H9 (cell line): Measurements from ENCODE around the gene MYO1E. TPM values are rescaled to one million over a fixed set of nuclear protein-coding genes. Genes with fewer than 3 reads are reported as not detected.

Experiments
- DNase-seq: peaks from one replicate; pipeline ENCODE4 v3.0.0-alpha.2; 2017
- H2AFZ ChIP-seq: one replicate; pipeline ENCODE4 v1.6.1; 2013; ENCODE audit warnings: mild to moderate bottlenecking, low read length, control low read depth, moderate library complexity
- H2AK5ac ChIP-seq: 2 replicates; pipeline ENCODE4 v1.6.1; 2013; ENCODE audit warnings: low read length, control low read depth, mixed read lengths; ENCODE audit not compliant: insufficient read length
- H2BK120ac ChIP-seq: one replicate; pipeline ENCODE4 v1.6.1; 2013; ENCODE audit warnings: low read depth, mild to moderate bottlenecking, low read length, control low read depth, inconsistent platforms; ENCODE audit not compliant: poor library complexity, severe bottlenecking
- H2BK12ac ChIP-seq: 2 replicates; pipeline ENCODE4 v1.6.1; 2013; ENCODE audit warnings: low read length, control low read depth, mixed read lengths, low read depth; ENCODE audit not compliant: insufficient read length
- H2BK15ac ChIP-seq: 2 replicates; pipeline ENCODE4 v1.6.1; 2013; ENCODE audit warnings: low read depth, low read length, control low read depth
- H2BK20ac ChIP-seq: one replicate; pipeline ENCODE4 v1.6.1; 2013; ENCODE audit warnings: low read depth, mild to moderate bottlenecking, low read length, control low read depth, inconsistent platforms; ENCODE audit not compliant: poor library complexity, severe bottlenecking
- H2BK5ac ChIP-seq: 2 replicates; pipeline ENCODE4 v1.6.1; 2013; ENCODE audit warnings: low read length, control low read depth, mixed read lengths; ENCODE audit not compliant: insufficient read length
- H3K14ac ChIP-seq: 2 replicates; pipeline ENCODE4 v1.6.1; 2013; ENCODE audit warnings: low read length, control low read depth; ENCODE audit not compliant: insufficient read depth
- H3K18ac ChIP-seq: 2 replicates; pipeline ENCODE4 v1.6.1; 2013; ENCODE audit warnings: low read depth, mild to moderate bottlenecking, mixed read lengths, low read length, control low read depth; ENCODE audit not compliant: insufficient read length
- H3K23ac ChIP-seq: 2 replicates; pipeline ENCODE4 v1.6.1; 2013; ENCODE audit warnings: low read length, control low read depth, mixed read lengths, low read depth; ENCODE audit not compliant: insufficient read length
- H3K23me2 ChIP-seq: 2 replicates; pipeline ENCODE4 v1.6.1; 2013; ENCODE audit warnings: low read depth, mild to moderate bottlenecking, mixed read lengths, low read length, control low read depth; ENCODE audit not compliant: insufficient read length, poor library complexity, severe bottlenecking
- H3K27ac ChIP-seq: 2 replicates; pipeline ENCODE4 v1.5.1; 2013; ENCODE audit warnings: low read length, control low read depth, mixed read lengths, low read depth; ENCODE audit not compliant: insufficient read length
- H3K27me3 ChIP-seq: 2 replicates; pipeline ENCODE4 v1.6.1; 2013; ENCODE audit warnings: low read length, control low read depth, inconsistent platforms; ENCODE audit not compliant: insufficient read depth
- H3K4ac ChIP-seq: 2 replicates; pipeline ENCODE4 v1.6.1; 2013; ENCODE audit warnings: low read depth, mild to moderate bottlenecking, control low read depth, inconsistent platforms, low read length, moderate library complexity
- H3K4me1 ChIP-seq: 2 replicates; pipeline ENCODE4 v1.6.1; 2013; ENCODE audit warnings: low read length, control low read depth, inconsistent platforms; ENCODE audit not compliant: insufficient read depth
- H3K4me2 ChIP-seq: 2 replicates; pipeline ENCODE4 v1.6.1; 2013; ENCODE audit warnings: low read length, control low read depth, mixed read lengths; ENCODE audit not compliant: insufficient read length, insufficient read depth
- H3K56ac ChIP-seq: 2 replicates; pipeline ENCODE4 v1.6.1; 2013; ENCODE audit warnings: low read depth, mild to moderate bottlenecking, mixed read lengths, low read length, control low read depth; ENCODE audit not compliant: insufficient read length
- H3K79me1 ChIP-seq: 2 replicates; pipeline ENCODE4 v1.6.1; 2013; ENCODE audit warnings: low read depth, mild to moderate bottlenecking, moderate library complexity, low read length, control low read depth, inconsistent platforms; ENCODE audit not compliant: insufficient read depth, poor library complexity, severe bottlenecking
- H3K79me2 ChIP-seq: 2 replicates; pipeline ENCODE4 v1.6.1; 2013; ENCODE audit warnings: low read length, control low read depth, inconsistent platforms; ENCODE audit not compliant: insufficient read depth
- H3K9ac ChIP-seq: 2 replicates; pipeline ENCODE4 v1.6.1; 2013; ENCODE audit warnings: low read length, control low read depth, mixed read lengths; ENCODE audit not compliant: insufficient read length; ENCODE audit errors: extremely low read depth
- H3K9me3 ChIP-seq: one replicate; pipeline ENCODE4 v1.6.1; 2013; ENCODE audit warnings: low read depth, low read length, inconsistent platforms; ENCODE audit not compliant: control insufficient read depth
- H3T11ph ChIP-seq: one replicate; pipeline ENCODE4 v1.6.1; 2013; ENCODE audit warnings: mild to moderate bottlenecking, low read length, control low read depth, inconsistent platforms
- H4K20me1 ChIP-seq: one replicate; pipeline ENCODE4 v1.6.1; 2013; ENCODE audit not compliant: control insufficient read depth, insufficient read length, insufficient read depth
- H4K5ac ChIP-seq: 2 replicates; pipeline ENCODE4 v1.6.1; 2013; ENCODE audit warnings: low read depth, mild to moderate bottlenecking, mixed read lengths, low read length, control low read depth; ENCODE audit not compliant: insufficient read length
- H4K8ac ChIP-seq: replicated peaks from 2 replicates; pipeline ENCODE4 v1.6.1; 2013; ENCODE audit warnings: low read length, control low read depth, mixed read lengths, low read depth; ENCODE audit not compliant: insufficient read length
- H4K91ac ChIP-seq: 2 replicates; pipeline ENCODE4 v1.6.1; 2013; ENCODE audit warnings: low read depth, mild to moderate bottlenecking, moderate library complexity, mixed read lengths, low read length, control low read depth; ENCODE audit not compliant: insufficient read length
- H3K27ac Mint-ChIP-seq, 3 experiments: 2 replicates in 2 of 3; 3 replicates in 1 of 3; pipeline ENCODE4 v1.8.0; 2020 to 2021; ENCODE audit warnings: mixed read lengths in 3 of 3, mild to moderate bottlenecking in 1 of 3, moderate library complexity in 1 of 3
- H3K27me3 Mint-ChIP-seq: 2 replicates; pipeline ENCODE4 v1.8.0; 2021; ENCODE audit warnings: low read depth, mild to moderate bottlenecking, moderate library complexity, mixed read lengths
- H3K36me3 Mint-ChIP-seq, 3 experiments: 2 replicates in 2 of 3; 3 replicates in 1 of 3; pipeline ENCODE4 v1.8.0; 2020 to 2021; ENCODE audit warnings: low read depth in 3 of 3, mixed read lengths in 3 of 3; ENCODE audit not compliant: insufficient read depth in 1 of 3
- H3K4me1 Mint-ChIP-seq, 2 experiments: 2 replicates each; pipeline ENCODE4 v1.8.0; 2020; ENCODE audit warnings: mixed read lengths in 2 of 2
- H3K4me3 Mint-ChIP-seq, 2 experiments: 2 replicates in 1 of 2; 3 replicates in 1 of 2; pipeline ENCODE4 v1.8.0; 2020 to 2021; ENCODE audit warnings: mild to moderate bottlenecking in 2 of 2, mixed read lengths in 2 of 2, moderate library complexity in 1 of 2
- H3K9me3 Mint-ChIP-seq, 2 experiments: 2 replicates in 1 of 2; 3 replicates in 1 of 2; pipeline ENCODE4 v1.8.0; 2020; ENCODE audit warnings: mild to moderate bottlenecking in 2 of 2, mixed read lengths in 2 of 2, moderate library complexity in 1 of 2
- CTCF ChIP-seq: fragments of 200-600 bp; sonication (generic); conservative IDR thresholded peaks from 3 replicates; pipeline ENCODE4 v1.8.0; 2021; ENCODE audit warnings: antibody characterized with exemption, mild to moderate bottlenecking
- WGBS: extraction: QIAGEN DNeasy Blood & Tissue Kit; methylation state at CpG from one replicate; pipeline ENCODE4 v1.1.7; 2013; ENCODE audit warnings: missing lambda C conversion rate, low lambda C conversion rate, mixed read lengths; ENCODE audit not compliant: insufficient read length; ENCODE audit errors: extremely low coverage; 5-methylcytosine and 5-hydroxymethylcytosine counted together
- total RNA-seq: library from RNA; stranded (reverse); gene quantifications from 2 replicates; pipeline ENCODE4 v1.2.1, GENCODE V29; 2021

Gene MYO1E
- total RNA-seq, 1 experiment from 2014 or later = 235 TPM

- peak overlapping the region; percentile 89 for H2BK5ac ChIP-seq
- no peak overlapping the region for H2BK15ac ChIP-seq
- peaks cover 3% of the 10 kb centered on the region; the same call in 1 of the 2 replicates for H3K79me2 ChIP-seq
- Mint-ChIP-seq H3K4me3 (peak overlapping the region; percentile 56 to 68), H3K4me1 (peaks cover 74 to 79% of the 10 kb centered on the region in 2 experiments), H3K9me3 (no peaks in the 10 kb centered on the region), H3K27ac (peak overlapping the region; percentile 98 to 100 (median 99)), H3K27me3 (no peaks in the 10 kb centered on the region), H3K36me3 (peaks cover 10 to 27% (median 17%) of the 10 kb centered on the region in 3 experiments)
- DNase-seq = peak; percentile 66
- H2BK20ac ChIP-seq = no peak overlapping the region
- TF ChIP-seq CTCF = no peak
- H3K56ac ChIP-seq = peak overlapping the region; percentile 87
- peak overlapping the region; percentile 74 for H3K4me2 ChIP-seq
- peak overlapping the region; percentile 23 for H2AK5ac ChIP-seq
- H2BK120ac ChIP-seq = peak overlapping the region; percentile 70
- WGBS = no CpG with 5 or more reads among the region's 8 CpGs
- H2BK12ac ChIP-seq = peak overlapping the region; percentile 40
- no peak overlapping the region for H3K23ac ChIP-seq
- peak overlapping the region; percentile 95 for H3K18ac ChIP-seq
- H3T11ph ChIP-seq = peak overlapping the region; percentile 46
- H3K4ac ChIP-seq = peak overlapping the region; percentile 42; the same call in 1 of the 2 replicates
- H3K23me2 ChIP-seq = peaks cover 2% of the 10 kb centered on the region
- no peaks in the 10 kb centered on the region for H3K9me3 ChIP-seq
- H2AFZ ChIP-seq = no peak overlapping the region
- peak overlapping the region; percentile 97 for H4K5ac ChIP-seq
- H3K79me1 ChIP-seq = peaks cover 3% of the 10 kb centered on the region
- H3K27me3 ChIP-seq = 0 out of 2 replicates have a peak, but pooled peaks cover 2% of the 10 kb centered on the region
- H3K9ac ChIP-seq = peak overlapping the region; percentile 74
- peak overlapping the region; percentile 80 for H4K91ac ChIP-seq
- H3K27ac ChIP-seq = peak overlapping the region; percentile 100
- no peaks in the 10 kb centered on the region for H4K20me1 ChIP-seq
- peak overlapping the region; percentile 80; the same call in 1 of the 2 replicates for H3K14ac ChIP-seq
- H3K4me1 ChIP-seq = peaks cover 34% of the 10 kb centered on the region
- H4K8ac ChIP-seq = peak overlapping the region; percentile 52
Observed at GRCh38 chr15:59354417-59355031, 18.1 kb downstream of the MYO1E start.
